ENCODE measurements around the gene MYO1D.

DNA sequence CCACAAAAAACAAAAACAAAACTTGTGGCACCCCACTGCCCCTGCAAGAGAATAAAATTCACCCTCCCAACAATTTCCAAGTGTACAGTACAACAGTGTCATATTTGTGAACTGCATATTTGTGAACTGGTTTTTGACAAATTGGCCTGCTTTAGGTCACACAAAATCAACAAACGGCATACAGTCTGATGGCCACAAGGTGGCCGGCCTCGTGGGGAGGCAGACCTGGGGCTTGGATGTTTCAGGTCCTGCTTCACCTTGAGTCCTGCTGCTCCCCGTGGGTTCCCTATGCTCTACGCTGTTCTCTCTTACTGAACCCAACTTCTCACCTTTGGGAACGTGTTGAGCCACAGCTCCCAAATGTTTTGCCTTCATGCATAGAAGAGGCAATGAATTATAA is 287.9 kb downstream of the MYO1D start:
- TF ChIP-seq POLR2AphosphoS5 (IDR thresholded peaks at IDR 0.05) (no peak), EP300 (IDR thresholded peaks at IDR 0.05; ENCODE audit: low read depth) (no peak)
